Stimulated activated CD4-positive, alpha-beta T cell treated with anti-CD3 and anti-CD28 coated beads, Interleukin-4, amount 100 ng/mL, for 1 hour (primary cell): ENCODE data around the gene GBGT1.
A peak's percentile ranks its signal among the peaks of the same experiment; 100 is the strongest.

Experiments
- DNase-seq: peaks from one replicate; pipeline ENCODE4 v3.0.0-alpha.2; 2020

GBGT1 gene

GRCh38 chr9:133160742-133161546, 2.8 kb downstream of the GBGT1 start:
- peak; percentile 39 for DNase-seq

GRCh38 chr9:133158695-133159094, 5.0 kb downstream of the GBGT1 start:
- no peak for DNase-seq

GRCh38 chr9:133155156-133155555, 8.6 kb downstream of the GBGT1 start:
- no peak for DNase-seq

GRCh38 chr9:133154097-133154989, 9.4 kb downstream of the GBGT1 start:
- DNase-seq: no peak

GRCh38 chr9:133153227-133154096, 10.3 kb downstream of the GBGT1 start:
- no peak for DNase-seq

- DNase-seq: no peak
Observed at GRCh38 chr9:133151601-133152525, 11.9 kb downstream of the GBGT1 start.

- DNase-seq: no peak
Observed at GRCh38 chr9:133151041-133151440, 12.7 kb downstream of the GBGT1 start.

- peak; percentile 80 for DNase-seq
Observed at GRCh38 chr9:133149130-133150015, 14.3 kb downstream of the GBGT1 start.

- peak; percentile 64 for DNase-seq
Observed at GRCh38 chr9:133148199-133149129, 15.2 kb downstream of the GBGT1 start.

- DNase-seq: peak; percentile 84
Observed at GRCh38 chr9:133147412-133148198, 16.1 kb downstream of the GBGT1 start.

- DNase-seq: no peak
Observed at GRCh38 chr9:133146746-133147411, 16.8 kb downstream of the GBGT1 start.

GRCh38 chr9:133144904-133145851, 18.5 kb downstream of the GBGT1 start:
- no peak for DNase-seq

- peak; percentile 91 for DNase-seq
Observed at GRCh38 chr9:133144142-133144903, 19.4 kb downstream of the GBGT1 start.

GRCh38 chr9:133143639-133144141, 20.0 kb downstream of the GBGT1 start:
- DNase-seq: no peak

- DNase-seq: peak; percentile 36
Observed at GRCh38 chr9:133142684-133143622, 20.8 kb downstream of the GBGT1 start.
